HepG2 (cell line): ENCODE data around the gene SEMA3B. TPM values are rescaled to one million over a fixed set of nuclear protein-coding genes. Genes with fewer than 3 reads are reported as not detected.

Source experiments
- ATM ChIP-seq: fragments of 450-650 bp; IDR thresholded peaks from 2 replicates; pipeline ENCODE4 v1.7.1; 2017; ENCODE audit warnings: mild to moderate bottlenecking, borderline replicate concordance
- BHLHE40 ChIP-seq: IDR thresholded peaks from 2 replicates; pipeline ENCODE4 v1.6.1; 2011; ENCODE audit warnings: low read length, improper control_type of control experiment
- CBX2 ChIP-seq, 2 experiments: fragments of 200-600 bp in 1 of 2; sonication (generic); formaldehyde crosslinking in 1 of 2; IDR thresholded peaks; 2 replicates each; pipeline versions ENCODE4 v1.7.0 to v1.8.1; 2018 to 2022; ENCODE audit warnings: low read depth in 2 of 2, low read length in 1 of 2, mild to moderate bottlenecking in 1 of 2, missing genetic modification reagents in 1 of 2
- FIP1L1 ChIP-seq: fragments of 200-400 bp; formaldehyde crosslinking; IDR thresholded peaks from 2 replicates; pipeline ENCODE4 v1.6.1; 2018; ENCODE audit warnings: low read depth, mild to moderate bottlenecking, low read length, moderate library complexity, borderline replicate concordance; ENCODE audit not compliant: insufficient read depth
- GABPB1 ChIP-seq: IDR thresholded peaks from 2 replicates; pipeline ENCODE4 v1.6.1; 2016; ENCODE audit warnings: mild to moderate bottlenecking, missing genetic modification reagents, moderate library complexity, missing compliant biosample characterization
- HES4 ChIP-seq: sonication (generic); formaldehyde crosslinking; IDR thresholded peaks from 2 replicates; pipeline ENCODE4 v1.9.0; 2021; ENCODE audit warnings: mild to moderate bottlenecking, missing genetic modification reagents, borderline replicate concordance
- KDM1A ChIP-seq: IDR thresholded peaks from 2 replicates; pipeline ENCODE4 v1.6.1; 2016; ENCODE audit warnings: missing compliant biosample characterization
- KLF15 ChIP-seq: sonication (generic); formaldehyde crosslinking; IDR thresholded peaks from 2 replicates; pipeline ENCODE4 v1.8.1; 2023; ENCODE audit warnings: borderline replicate concordance, mild to moderate bottlenecking, inconsistent platforms, missing genetic modification reagents, mixed read lengths
- LCORL ChIP-seq, 2 experiments: fragments of 450-650 bp in 1 of 2; sonication (generic) in 1 of 2; formaldehyde crosslinking in 1 of 2; IDR thresholded peaks; 2 replicates each; pipeline versions ENCODE4 v1.5.0 to v1.6.1; 2017 to 2020; ENCODE audit warnings: antibody characterized with exemption in 1 of 2, missing genetic modification reagents in 1 of 2
- MTF2 ChIP-seq: sonication (generic); formaldehyde crosslinking; IDR thresholded peaks from 2 replicates; pipeline ENCODE4 v1.5.0; 2020; ENCODE audit warnings: missing genetic modification reagents, borderline replicate concordance
- NCOA2 ChIP-seq: sonication (generic); formaldehyde crosslinking; IDR thresholded peaks from 2 replicates; pipeline ENCODE4 v1.8.0; 2022; ENCODE audit warnings: inconsistent platforms
- NFE2 ChIP-seq: sonication (generic); formaldehyde crosslinking; IDR thresholded peaks from 2 replicates; pipeline ENCODE4 v1.4.0; 2020; ENCODE audit warnings: missing genetic modification reagents
- NFIC ChIP-seq: IDR thresholded peaks from 2 replicates; pipeline ENCODE4 v1.6.1; 2012; ENCODE audit warnings: mild to moderate bottlenecking, low read length, inconsistent platforms
- NPAS2 ChIP-seq: sonication (generic); formaldehyde crosslinking; IDR thresholded peaks from 2 replicates; pipeline ENCODE4 v1.8.0; 2022; ENCODE audit warnings: mild to moderate bottlenecking, missing genetic modification reagents, borderline replicate concordance
- RAD51 ChIP-seq: fragments of 450-650 bp; IDR thresholded peaks from 2 replicates; pipeline ENCODE4 v1.6.1; 2016; ENCODE audit warnings: borderline replicate concordance
- REPIN1 ChIP-seq: sonication (generic); formaldehyde crosslinking; IDR thresholded peaks from 2 replicates; pipeline ENCODE4 v1.8.0; 2022; ENCODE audit warnings: missing genetic modification reagents, low read depth, mild to moderate bottlenecking, borderline replicate concordance
- SMAD3 ChIP-seq: sonication (generic); formaldehyde crosslinking; IDR thresholded peaks from 2 replicates; pipeline ENCODE4 v1.4.0; 2020; ENCODE audit warnings: missing genetic modification reagents
- SRSF9 ChIP-seq: fragments of 200-400 bp; formaldehyde crosslinking; IDR thresholded peaks from 2 replicates; pipeline ENCODE4 v1.6.1; 2018; ENCODE audit warnings: borderline replicate concordance, mild to moderate bottlenecking, low read depth, low read length; ENCODE audit not compliant: insufficient read depth, poor library complexity, severe bottlenecking
- TSC22D2 ChIP-seq: sonication (generic); formaldehyde crosslinking; IDR thresholded peaks from 2 replicates; pipeline ENCODE4 v1.5.1; 2020; ENCODE audit warnings: missing genetic modification reagents, mild to moderate bottlenecking, borderline replicate concordance
- ZFP37 ChIP-seq: sonication (generic); formaldehyde crosslinking; IDR thresholded peaks from 2 replicates; pipeline ENCODE4 v1.4.0; 2020; ENCODE audit warnings: missing genetic modification reagents, borderline replicate concordance
- ZNF143 ChIP-seq: sonication (generic); formaldehyde crosslinking; IDR thresholded peaks from 2 replicates; pipeline ENCODE4 v1.4.0; 2020; ENCODE audit warnings: missing genetic modification reagents
- ZNF350 ChIP-seq: sonication (generic); formaldehyde crosslinking; IDR thresholded peaks from 2 replicates; pipeline ENCODE4 v1.4.0; 2020; ENCODE audit warnings: mild to moderate bottlenecking, low read depth, missing genetic modification reagents, borderline replicate concordance
- ZNF367 ChIP-seq: sonication (generic); formaldehyde crosslinking; IDR thresholded peaks from 2 replicates; pipeline ENCODE4 v1.4.0; 2020; ENCODE audit warnings: missing genetic modification reagents, borderline replicate concordance
- ZNF441 ChIP-seq: sonication (generic); formaldehyde crosslinking; IDR thresholded peaks from 2 replicates; pipeline ENCODE4 v1.7.0; 2021; ENCODE audit warnings: missing genetic modification reagents, borderline replicate concordance
- ZNF619 ChIP-seq: sonication (generic); formaldehyde crosslinking; IDR thresholded peaks from 2 replicates; pipeline ENCODE4 v1.4.0; 2020; ENCODE audit warnings: mild to moderate bottlenecking, missing genetic modification reagents
- ZNF674 ChIP-seq: sonication (generic); formaldehyde crosslinking; IDR thresholded peaks from 2 replicates; pipeline ENCODE4 v1.5.0; 2020; ENCODE audit warnings: low read depth, mild to moderate bottlenecking, missing genetic modification reagents
- polyA plus RNA-seq, 8 experiments: library from polyadenylated mRNA; depleted of rRNA in 3 of 8; stranded (reverse) in 7 of 8; unstranded in 1 of 8; fragments of >200 nt; fragmentation: Illumina TruSeq in 4 of 8; extraction: Trizol in 4 of 8; gene quantifications; 2 replicates each; pipeline versions ENCODE4 v1.2.1 to v1.2.3, GENCODE V29; 2011 to 2016; ENCODE audit warnings: low read depth in 4 of 8, missing spikeins in 1 of 8, mixed read lengths in 1 of 8; ENCODE audit not compliant: insufficient read depth in 1 of 8
- total RNA-seq, 5 experiments: library from RNA; depleted of rRNA; stranded (reverse); fragments of >200 nt; fragmentation: Illumina TruSeq; extraction: Trizol; gene quantifications; 2 replicates each; pipeline ENCODE4 v1.2.3, GENCODE V29; 2016; ENCODE audit warnings: low read depth in 1 of 5
- TF ChIP-seq, protein P1 (sequence below): sonication (generic); formaldehyde crosslinking; IDR thresholded peaks from 2 replicates; pipeline ENCODE4 v1.8.0; 2022; ENCODE audit warnings: mild to moderate bottlenecking, missing genetic modification reagents, moderate library complexity
- TF ChIP-seq, protein P2 (sequence below): sonication (generic); formaldehyde crosslinking; IDR thresholded peaks from 2 replicates; pipeline ENCODE4 v1.8.0; 2022; ENCODE audit warnings: mild to moderate bottlenecking, missing genetic modification reagents; ENCODE audit not compliant: insufficient replicate concordance

The SEMA3B gene
- total and polyA plus RNA-seq, 2 of the 13 experiments (the other 11 are each of a cell fraction or from before 2014, with no cell fraction given) = 93.2 to 158 TPM

DNA sequence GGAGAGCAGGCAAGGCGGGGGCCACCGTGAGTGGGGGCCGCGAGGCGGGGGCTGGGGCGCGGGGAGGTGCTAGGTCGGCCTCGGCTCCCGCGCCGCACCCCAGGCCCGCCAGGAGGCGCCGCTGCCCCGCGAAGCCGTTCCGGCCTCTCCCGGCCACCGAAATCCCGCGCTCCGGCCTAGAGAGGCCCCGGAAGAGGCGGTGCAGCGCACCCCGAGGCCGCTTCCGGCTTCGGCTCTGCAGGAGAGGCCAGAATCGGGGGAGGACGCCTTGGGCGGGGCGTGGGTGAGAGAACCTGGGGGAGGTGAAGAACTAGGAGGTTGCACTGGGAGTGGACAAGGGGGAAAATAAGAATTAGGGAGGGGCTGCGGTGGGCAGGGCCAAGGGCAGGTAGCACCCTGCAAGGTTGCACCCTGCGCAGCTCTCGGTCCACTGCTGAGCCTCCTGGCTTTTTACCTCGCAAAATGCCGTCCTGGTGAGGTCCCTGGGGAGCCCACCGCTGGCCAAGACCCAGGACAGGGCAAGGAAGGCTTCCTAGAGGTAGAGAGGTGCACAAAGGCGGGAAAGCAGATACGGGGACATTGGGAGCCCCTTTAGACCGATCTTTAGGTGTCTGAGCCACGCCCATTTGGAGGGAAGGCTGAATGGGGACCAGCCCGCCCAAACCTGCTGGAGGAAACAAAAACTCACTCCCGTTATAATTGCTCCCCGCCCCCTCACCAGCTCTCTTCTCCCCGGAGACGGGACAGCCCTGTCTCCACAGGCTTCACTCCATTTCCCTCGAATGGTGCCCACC lies 41.4 kb upstream of the SEMA3B start (continued):
- TF ChIP-seq SMAD3 (CRISPR knock-in tag) = peak; percentile 89
- no peak for TF ChIP-seq KDM1A (CRISPR knock-in tag)
- TF ChIP-seq, protein P1, sequence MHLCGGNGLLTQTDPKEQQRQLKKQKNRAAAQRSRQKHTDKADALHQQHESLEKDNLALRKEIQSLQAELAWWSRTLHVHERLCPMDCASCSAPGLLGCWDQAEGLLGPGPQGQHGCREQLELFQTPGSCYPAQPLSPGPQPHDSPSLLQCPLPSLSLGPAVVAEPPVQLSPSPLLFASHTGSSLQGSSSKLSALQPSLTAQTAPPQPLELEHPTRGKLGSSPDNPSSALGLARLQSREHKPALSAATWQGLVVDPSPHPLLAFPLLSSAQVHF (CRISPR knock-in tag) = no peak
- peak; percentile 85; the same call in 1 of the 2 replicates for TF ChIP-seq REPIN1
- TF ChIP-seq ATM = no peak
- TF ChIP-seq NPAS2 (CRISPR knock-in tag) = no peak
- no peak for TF ChIP-seq LCORL (IDR thresholded peaks at IDR 0.05)
- TF ChIP-seq LCORL (CRISPR knock-in tag; IDR thresholded peaks at IDR 0.05) = peak; percentile 83
- TF ChIP-seq NCOA2 = peak; percentile 47; the same call in 1 of the 2 replicates
- TF ChIP-seq RAD51 = no peak
- TF ChIP-seq ZNF441 (CRISPR knock-in tag) = 0 out of 2 replicates have a peak, but pooled peaks have one; percentile 29
- no peak for TF ChIP-seq SRSF9
- no peak for TF ChIP-seq BHLHE40
- no peak for TF ChIP-seq NFIC
- TF ChIP-seq NFE2 (CRISPR knock-in tag) = no peak
- no peak for TF ChIP-seq HES4
- TF ChIP-seq ZNF619 (CRISPR knock-in tag) = peak; percentile 56; the same call in 1 of the 2 replicates
- TF ChIP-seq FIP1L1 = no peak
- TF ChIP-seq KLF15 (CRISPR knock-in tag) = no peak
- TF ChIP-seq, protein P2, sequence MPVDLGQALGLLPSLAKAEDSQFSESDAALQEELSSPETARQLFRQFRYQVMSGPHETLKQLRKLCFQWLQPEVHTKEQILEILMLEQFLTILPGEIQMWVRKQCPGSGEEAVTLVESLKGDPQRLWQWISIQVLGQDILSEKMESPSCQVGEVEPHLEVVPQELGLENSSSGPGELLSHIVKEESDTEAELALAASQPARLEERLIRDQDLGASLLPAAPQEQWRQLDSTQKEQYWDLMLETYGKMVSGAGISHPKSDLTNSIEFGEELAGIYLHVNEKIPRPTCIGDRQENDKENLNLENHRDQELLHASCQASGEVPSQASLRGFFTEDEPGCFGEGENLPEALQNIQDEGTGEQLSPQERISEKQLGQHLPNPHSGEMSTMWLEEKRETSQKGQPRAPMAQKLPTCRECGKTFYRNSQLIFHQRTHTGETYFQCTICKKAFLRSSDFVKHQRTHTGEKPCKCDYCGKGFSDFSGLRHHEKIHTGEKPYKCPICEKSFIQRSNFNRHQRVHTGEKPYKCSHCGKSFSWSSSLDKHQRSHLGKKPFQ (CRISPR knock-in tag) = peak; percentile 29
- no peak for TF ChIP-seq ZNF674
- TF ChIP-seq GABPB1 (CRISPR knock-in tag) = peak; percentile 96
- TF ChIP-seq ZFP37 = no peak
- TF ChIP-seq TSC22D2 = 0 out of 2 replicates have a peak, but pooled peaks have one; percentile 33
- no peak for TF ChIP-seq CBX2 (IDR thresholded peaks at IDR 0.05; ENCODE audit: low read depth, low read length)
- no peak for TF ChIP-seq CBX2 (CRISPR knock-in tag; IDR thresholded peaks at IDR 0.05; ENCODE audit: low read depth)
- peak; percentile 54 for TF ChIP-seq ZNF143 (CRISPR knock-in tag)
- TF ChIP-seq MTF2 (CRISPR knock-in tag) = 0 out of 2 replicates have a peak, but pooled peaks have one; percentile 45
- TF ChIP-seq ZNF367 = no peak
- no peak; the same call in 1 of the 2 replicates for TF ChIP-seq ZNF350
